ENCODE results near the gene ATP8B4.
"Not testable (repeated sequence)": the region's sequence is repeated elsewhere in the genome, so short reads cannot be mapped to it uniquely, and the experiment has no call there.

ATP8B4 gene

GRCh38 chr15:50140098-50140497 is 21.1 kb upstream of the ATP8B4 start:
- in situ Hi-C loops (cut with HindIII; ENCODE audit: low sequenced_read_pairs), result no loop called here
- TF ChIP-seq CTCF (IDR thresholded peaks at IDR 0.05; ENCODE audit: low read depth, low read length, missing control alignments), result no peak
- DNase-seq (ENCODE audit: low read depth), result no peak
- H3K4me3 ChIP-seq (ENCODE audit: low read depth, low read length), result no peak overlapping the region

- H3K4me3 ChIP-seq (ENCODE audit: low read depth, low read length), result no peak overlapping the region
- in situ Hi-C loops (cut with HindIII; ENCODE audit: low sequenced_read_pairs), result no loop called here
- peak; percentile 13 for TF ChIP-seq CTCF (IDR thresholded peaks at IDR 0.05; ENCODE audit: low read depth, low read length, missing control alignments)
- no peak for DNase-seq (ENCODE audit: low read depth)
These were observed 19.4 kb upstream of the ATP8B4 start for GRCh38 chr15:50138391-50138790.

GRCh38 chr15:50137893-50138292 is 18.9 kb upstream of the ATP8B4 start:
- DNase-seq (ENCODE audit: low read depth), result no peak
- in situ Hi-C loops (cut with HindIII; ENCODE audit: low sequenced_read_pairs), result no loop called here

GRCh38 chr15:50137330-50137761 is 18.3 kb upstream of the ATP8B4 start:
- no peak overlapping the region for H3K4me3 ChIP-seq (ENCODE audit: low read depth, low read length)
- no peak for TF ChIP-seq CTCF (IDR thresholded peaks at IDR 0.05; ENCODE audit: low read depth, low read length, missing control alignments)
- DNase-seq (ENCODE audit: low read depth), result peak; percentile 72
- in situ Hi-C loops (cut with HindIII; ENCODE audit: low sequenced_read_pairs), result no loop called here

More at GRCh38 chr15:50137893-50138292, 18.9 kb upstream of the ATP8B4 start:
- H3K4me3 ChIP-seq (ENCODE audit: low read depth, low read length), result no peak overlapping the region
- TF ChIP-seq CTCF (IDR thresholded peaks at IDR 0.05; ENCODE audit: low read depth, low read length, missing control alignments), result peak; percentile 13

- no peak for DNase-seq (ENCODE audit: low read depth)
- in situ Hi-C loops (cut with HindIII; ENCODE audit: low sequenced_read_pairs), result no loop called here
- TF ChIP-seq CTCF (IDR thresholded peaks at IDR 0.05; ENCODE audit: low read depth, low read length, missing control alignments), result no peak
- no peak overlapping the region for H3K4me3 ChIP-seq (ENCODE audit: low read depth, low read length)
These were observed 16.1 kb upstream of the ATP8B4 start for GRCh38 chr15:50135031-50135551.

GRCh38 chr15:50134524-50135024 is 15.5 kb upstream of the ATP8B4 start:
- H3K4me3 ChIP-seq (ENCODE audit: low read depth, low read length), result no peak overlapping the region
- DNase-seq (ENCODE audit: low read depth), result peak; percentile 45
- in situ Hi-C loops (cut with HindIII; ENCODE audit: low sequenced_read_pairs), result no loop called here

GRCh38 chr15:50132251-50132984 is 13.4 kb upstream of the ATP8B4 start:
- DNase-seq (ENCODE audit: low read depth); in situ Hi-C loops (cut with HindIII; ENCODE audit: low sequenced_read_pairs); H3K4me3 ChIP-seq (ENCODE audit: low read depth, low read length): not testable (repeated sequence)

More at GRCh38 chr15:50134524-50135024, 15.5 kb upstream of the ATP8B4 start:
- no peak for TF ChIP-seq CTCF (IDR thresholded peaks at IDR 0.05; ENCODE audit: low read depth, low read length, missing control alignments)
